ENCODE measurements around the gene CEBPA. TPM values are rescaled to one million over a fixed set of nuclear protein-coding genes. Genes with fewer than 3 reads are reported as not detected.

CEBPA gene
- total RNA-seq, 1 donor from 2014 or later: 8.5 TPM

GRCh38 chr19:33283589-33283988 lies 18.7 kb downstream of the CEBPA start:
- no peak for DNase-seq (ENCODE audit: low spot score in 2 of 2, unreplicated experiment in 2 of 2)
- H3K27me3 Mint-ChIP-seq (ENCODE audit: low read depth): peaks cover 4% of the 10 kb centered on the region
- H3K9me3 Mint-ChIP-seq: peaks cover 9% of the 10 kb centered on the region
- H3K36me3 Mint-ChIP-seq: no peaks in the 10 kb centered on the region
- no peak overlapping the region for H3K27ac Mint-ChIP-seq
- peaks cover 4% of the 10 kb centered on the region for H3K4me1 Mint-ChIP-seq
- no peak for TF ChIP-seq CTCF (IDR thresholded peaks at IDR 0.05; ENCODE audit: unreplicated experiment)
- H3K4me3 Mint-ChIP-seq: no peak overlapping the region

- H3K36me3 Mint-ChIP-seq: no peaks in the 10 kb centered on the region
- DNase-seq (ENCODE audit: low spot score in 2 of 2, unreplicated experiment in 2 of 2): no peak
- peaks cover 4% of the 10 kb centered on the region for H3K27me3 Mint-ChIP-seq (ENCODE audit: low read depth)
- no peak overlapping the region for H3K27ac Mint-ChIP-seq
- no peaks in the 10 kb centered on the region for H3K9me3 Mint-ChIP-seq
- peaks cover 4% of the 10 kb centered on the region for H3K4me1 Mint-ChIP-seq
- no peak overlapping the region for H3K4me3 Mint-ChIP-seq
- TF ChIP-seq CTCF (IDR thresholded peaks at IDR 0.05; ENCODE audit: unreplicated experiment): no peak
Measured at GRCh38 chr19:33282036-33282671, 20.2 kb downstream of the CEBPA start.

- H3K4me1 Mint-ChIP-seq: peaks cover 4% of the 10 kb centered on the region
- no peak for TF ChIP-seq CTCF (IDR thresholded peaks at IDR 0.05; ENCODE audit: unreplicated experiment)
- no peak for DNase-seq (ENCODE audit: low spot score in 2 of 2, unreplicated experiment in 2 of 2)
- peaks cover 4% of the 10 kb centered on the region for H3K27me3 Mint-ChIP-seq (ENCODE audit: low read depth)
- H3K9me3 Mint-ChIP-seq: no peaks in the 10 kb centered on the region
- H3K4me3 Mint-ChIP-seq: no peak overlapping the region
- no peaks in the 10 kb centered on the region for H3K36me3 Mint-ChIP-seq
- H3K27ac Mint-ChIP-seq: no peak overlapping the region
Measured at GRCh38 chr19:33281296-33281926, 20.9 kb downstream of the CEBPA start.

GRCh38 chr19:33280351-33280921 lies 21.9 kb downstream of the CEBPA start:
- peaks cover 3% of the 10 kb centered on the region for H3K4me1 Mint-ChIP-seq
- no peaks in the 10 kb centered on the region for H3K9me3 Mint-ChIP-seq
- H3K4me3 Mint-ChIP-seq: no peak overlapping the region
- no peak for DNase-seq (ENCODE audit: low spot score in 2 of 2, unreplicated experiment in 2 of 2)
- no peak for TF ChIP-seq CTCF (IDR thresholded peaks at IDR 0.05; ENCODE audit: unreplicated experiment)
- H3K27me3 Mint-ChIP-seq (ENCODE audit: low read depth): peaks cover 3% of the 10 kb centered on the region
- H3K36me3 Mint-ChIP-seq: no peaks in the 10 kb centered on the region
- no peak overlapping the region for H3K27ac Mint-ChIP-seq

- DNase-seq (ENCODE audit: low spot score in 2 of 2, unreplicated experiment in 2 of 2): no peak
- H3K36me3 Mint-ChIP-seq: no peaks in the 10 kb centered on the region
- H3K27ac Mint-ChIP-seq: no peak overlapping the region
- no peak for TF ChIP-seq CTCF (IDR thresholded peaks at IDR 0.05; ENCODE audit: unreplicated experiment)
- no peaks in the 10 kb centered on the region for H3K9me3 Mint-ChIP-seq
- H3K27me3 Mint-ChIP-seq (ENCODE audit: low read depth): no peaks in the 10 kb centered on the region
- H3K4me1 Mint-ChIP-seq: peaks cover 3% of the 10 kb centered on the region
- H3K4me3 Mint-ChIP-seq: no peak overlapping the region
Measured at GRCh38 chr19:33279430-33280350, 22.6 kb downstream of the CEBPA start.
